ENCODE results near the gene BPIFB2. TPM values are rescaled to one million over a fixed set of nuclear protein-coding genes. Genes with fewer than 3 reads are reported as not detected.
A peak's percentile ranks its signal among the peaks of the same experiment; 100 is the strongest.

Gene BPIFB2
- polyA plus RNA-seq, 1 donor: not detected

DNA sequence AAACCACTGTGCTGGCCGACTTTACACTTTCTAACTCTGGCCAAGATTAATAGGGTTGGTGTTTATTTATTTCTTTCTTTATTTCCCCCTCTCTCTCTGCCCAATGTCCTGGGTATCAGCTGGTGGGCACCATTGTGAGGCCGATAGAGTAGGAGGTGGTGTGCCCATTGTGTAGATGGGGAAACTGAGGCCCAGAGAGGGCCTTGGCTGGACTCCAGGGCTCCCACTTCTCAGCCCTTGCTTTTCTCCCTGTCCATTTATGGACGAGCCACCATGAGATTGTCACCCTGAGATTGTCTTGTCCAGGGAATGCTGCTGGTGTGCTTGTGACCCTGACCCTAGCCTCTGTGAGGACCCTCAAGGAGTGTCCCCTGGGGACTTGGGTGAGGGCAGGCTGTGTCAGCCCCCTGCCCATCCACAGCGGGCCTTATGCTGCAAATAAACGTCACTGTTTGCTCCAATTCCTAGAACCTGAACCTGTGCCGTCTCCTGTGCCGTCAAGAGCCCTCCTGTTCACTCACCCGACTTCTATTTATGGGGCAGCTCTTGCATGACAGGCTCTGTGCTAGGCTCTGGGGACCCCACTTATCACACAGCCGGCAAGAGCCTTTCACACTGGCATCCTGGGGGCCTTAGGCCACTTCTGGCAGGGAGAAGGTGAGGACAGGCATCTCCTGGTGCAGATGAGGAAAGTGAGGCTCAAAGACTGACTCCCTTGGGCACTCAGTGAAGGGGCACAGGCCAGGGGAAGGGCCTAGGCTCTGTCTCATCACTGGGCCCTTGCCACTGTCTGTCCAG, 28.1 kb upstream of the BPIFB2 start:
- WGBS (ENCODE audit: insufficient coverage, low lambda C conversion rate): no CpG with 5 or more reads among the region's 9 CpGs
- no peaks in the 10 kb centered on the region for H3K27me3 ChIP-seq (ENCODE audit: control insufficient read depth, insufficient read depth, low read length)
- no peaks in the 10 kb centered on the region for H3K4me1 ChIP-seq (ENCODE audit: control insufficient read depth, insufficient read depth, low read length)
- H3K27ac ChIP-seq (ENCODE audit: low read length): no peak overlapping the region
- H3K4me3 ChIP-seq (ENCODE audit: low read length): no peak overlapping the region
- H3K9me3 ChIP-seq (ENCODE audit: control insufficient read depth, low read depth, low read length): no peaks in the 10 kb centered on the region
- H3K36me3 ChIP-seq (ENCODE audit: control insufficient read depth, insufficient read depth, low read length): no peaks in the 10 kb centered on the region
- no peak for DNase-seq

GRCh38 chr20:32980131-32980941, 27.2 kb upstream of the BPIFB2 start:
- H3K4me3 ChIP-seq (ENCODE audit: low read length): no peak overlapping the region
- WGBS (ENCODE audit: insufficient coverage, low lambda C conversion rate): no CpG with 5 or more reads among the region's 19 CpGs
- H3K27ac ChIP-seq (ENCODE audit: low read length): no peak overlapping the region
- H3K36me3 ChIP-seq (ENCODE audit: control insufficient read depth, insufficient read depth, low read length): no peaks in the 10 kb centered on the region
- H3K9me3 ChIP-seq (ENCODE audit: control insufficient read depth, low read depth, low read length): no peaks in the 10 kb centered on the region
- H3K4me1 ChIP-seq (ENCODE audit: control insufficient read depth, insufficient read depth, low read length): no peaks in the 10 kb centered on the region
- no peaks in the 10 kb centered on the region for H3K27me3 ChIP-seq (ENCODE audit: control insufficient read depth, insufficient read depth, low read length)
- no peak for DNase-seq

- Histone ChIP-seq H3K9me3 (ENCODE audit: control insufficient read depth, low read depth, low read length) (no peaks in the 10 kb centered on the region), H3K4me3 (ENCODE audit: low read length) (no peak overlapping the region), H3K36me3 (ENCODE audit: control insufficient read depth, insufficient read depth, low read length) (no peaks in the 10 kb centered on the region), H3K27me3 (ENCODE audit: control insufficient read depth, insufficient read depth, low read length) (no peaks in the 10 kb centered on the region), H3K27ac (ENCODE audit: low read length) (no peak overlapping the region), H3K4me1 (ENCODE audit: control insufficient read depth, insufficient read depth, low read length) (no peaks in the 10 kb centered on the region)
- WGBS (ENCODE audit: insufficient coverage, low lambda C conversion rate): 86% methylated on average over 2 of the region's 6 CpGs
- no peak for DNase-seq
Measured at GRCh38 chr20:32980990-32981389, 26.5 kb upstream of the BPIFB2 start.

DNA sequence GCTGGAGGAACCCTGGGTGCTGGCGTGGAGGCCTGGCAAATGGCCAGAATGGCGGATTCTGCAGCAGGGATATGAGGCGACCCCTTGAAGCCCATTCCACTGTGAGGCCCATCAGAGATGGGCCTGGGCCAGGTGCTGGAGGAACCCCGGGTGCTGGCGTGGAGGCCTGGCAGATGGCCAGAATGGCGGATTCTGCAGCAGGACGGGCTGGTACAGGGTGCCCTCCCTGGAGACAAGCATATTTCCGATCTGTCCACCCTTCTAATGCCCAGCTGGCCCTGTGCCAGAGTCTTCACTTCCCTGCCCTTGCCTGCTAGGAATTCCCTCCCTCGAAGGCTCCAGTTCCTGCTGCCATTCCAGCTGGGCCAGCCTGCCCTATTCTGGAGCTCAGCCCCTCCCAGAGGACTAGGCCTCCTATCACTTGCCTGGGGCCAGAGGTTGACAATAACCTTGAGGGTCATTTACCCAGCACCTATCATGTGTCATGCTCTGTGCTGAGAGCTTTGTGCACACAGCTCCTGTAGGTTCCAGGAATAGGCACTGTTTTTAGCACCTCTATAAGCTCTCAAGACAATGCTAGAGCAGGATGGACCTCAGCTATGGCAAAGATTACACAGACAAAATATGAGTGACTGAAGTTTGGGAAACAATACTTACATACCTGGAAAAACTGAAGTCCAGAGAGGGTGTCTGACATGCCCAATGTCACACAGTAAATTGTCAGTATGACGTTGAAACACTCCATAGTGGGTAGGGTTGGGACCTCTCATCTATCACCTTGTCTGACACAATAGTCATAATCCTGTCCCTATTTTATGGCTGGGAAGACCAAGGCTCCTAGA, 24.7 kb upstream of the BPIFB2 start:
- no peak overlapping the region for H3K4me3 ChIP-seq (ENCODE audit: low read length)
- DNase-seq: peak in 1 of 2 donors; percentile 37
- H3K9me3 ChIP-seq (ENCODE audit: control insufficient read depth, low read depth, low read length): no peaks in the 10 kb centered on the region
- no CpG with 5 or more reads among the region's 10 CpGs for WGBS (ENCODE audit: insufficient coverage, low lambda C conversion rate)
- no peaks in the 10 kb centered on the region for H3K4me1 ChIP-seq (ENCODE audit: control insufficient read depth, insufficient read depth, low read length)
- H3K36me3 ChIP-seq (ENCODE audit: control insufficient read depth, insufficient read depth, low read length): no peaks in the 10 kb centered on the region
- no peaks in the 10 kb centered on the region for H3K27me3 ChIP-seq (ENCODE audit: control insufficient read depth, insufficient read depth, low read length)
- no peak overlapping the region for H3K27ac ChIP-seq (ENCODE audit: low read length)

GRCh38 chr20:32983459-32984112, 23.9 kb upstream of the BPIFB2 start:
- H3K4me1 ChIP-seq (ENCODE audit: control insufficient read depth, insufficient read depth, low read length): no peaks in the 10 kb centered on the region
- no peak for DNase-seq
- H3K9me3 ChIP-seq (ENCODE audit: control insufficient read depth, low read depth, low read length): no peaks in the 10 kb centered on the region
- H3K27ac ChIP-seq (ENCODE audit: low read length): no peak overlapping the region
- H3K27me3 ChIP-seq (ENCODE audit: control insufficient read depth, insufficient read depth, low read length): no peaks in the 10 kb centered on the region
- no peak overlapping the region for H3K4me3 ChIP-seq (ENCODE audit: low read length)
- no peaks in the 10 kb centered on the region for H3K36me3 ChIP-seq (ENCODE audit: control insufficient read depth, insufficient read depth, low read length)
- no CpG with 5 or more reads among the region's 12 CpGs for WGBS (ENCODE audit: insufficient coverage, low lambda C conversion rate)

DNA sequence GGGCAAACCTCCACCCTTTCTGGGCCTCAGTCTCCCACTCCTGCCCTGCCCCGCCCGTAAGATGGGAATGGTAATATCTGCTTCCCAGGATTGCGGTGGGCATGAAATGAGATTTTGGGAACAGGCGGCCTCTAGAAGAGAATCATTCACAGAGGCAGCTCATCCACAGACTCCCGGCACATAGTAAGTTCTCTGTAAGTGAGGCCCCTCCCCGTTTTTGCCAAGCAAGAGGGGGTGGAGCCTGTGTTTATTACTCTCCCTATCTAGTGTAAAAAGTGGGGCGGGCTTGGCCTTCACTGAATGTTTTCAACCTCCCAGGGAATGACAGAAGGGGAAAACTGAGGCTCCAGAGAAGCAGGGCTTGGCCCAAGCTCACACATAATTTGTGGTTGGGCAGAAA, 23.3 kb upstream of the BPIFB2 start:
- WGBS (ENCODE audit: insufficient coverage, low lambda C conversion rate): no CpG with 5 or more reads among the region's 7 CpGs
- Histone ChIP-seq H3K36me3 (ENCODE audit: control insufficient read depth, insufficient read depth, low read length) (no peaks in the 10 kb centered on the region), H3K9me3 (ENCODE audit: control insufficient read depth, low read depth, low read length) (no peaks in the 10 kb centered on the region), H3K4me1 (ENCODE audit: control insufficient read depth, insufficient read depth, low read length) (no peaks in the 10 kb centered on the region), H3K27me3 (ENCODE audit: control insufficient read depth, insufficient read depth, low read length) (no peaks in the 10 kb centered on the region), H3K27ac (ENCODE audit: low read length) (no peak overlapping the region), H3K4me3 (ENCODE audit: low read length) (no peak overlapping the region)
- peak in 1 of 2 donors; percentile 31 for DNase-seq

DNA sequence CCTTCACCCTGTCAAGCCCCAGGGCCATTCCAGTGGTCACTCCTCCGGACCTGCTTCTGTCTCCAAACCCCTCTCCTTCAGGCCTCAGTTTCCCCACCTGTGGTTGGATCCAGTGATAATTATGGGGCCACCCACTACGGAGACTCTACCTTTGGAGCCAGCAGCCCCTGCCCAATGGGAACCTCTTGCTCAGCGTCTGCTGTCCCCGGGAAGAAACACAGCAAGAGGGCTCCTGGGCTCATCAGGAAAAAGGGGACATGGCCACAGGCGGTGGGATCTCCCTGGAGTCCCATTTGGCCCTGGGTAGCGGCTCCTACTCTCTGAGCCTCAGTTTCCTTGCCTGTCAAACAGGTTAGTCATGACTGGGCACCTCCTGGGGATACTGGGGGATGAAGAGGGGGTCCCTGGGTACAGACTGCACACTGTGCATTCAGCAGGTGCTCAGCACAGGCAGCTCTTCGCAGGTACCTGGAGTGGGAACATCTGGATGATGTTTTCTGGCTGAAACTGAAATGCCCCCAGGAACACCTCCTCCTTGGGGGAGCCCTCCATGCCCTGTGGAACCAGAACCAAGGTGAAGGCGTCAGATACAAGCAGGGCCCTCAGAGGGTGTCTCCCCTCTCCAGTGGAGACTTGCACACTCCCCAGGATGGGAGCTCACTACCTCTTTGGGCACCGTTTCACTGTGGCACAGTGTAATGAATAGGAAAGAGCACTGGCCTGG, 22.7 kb upstream of the BPIFB2 start:
- H3K36me3 ChIP-seq (ENCODE audit: control insufficient read depth, insufficient read depth, low read length): no peaks in the 10 kb centered on the region
- no CpG with 5 or more reads among the region's 9 CpGs for WGBS (ENCODE audit: insufficient coverage, low lambda C conversion rate)
- H3K4me3 ChIP-seq (ENCODE audit: low read length): no peak overlapping the region
- no peaks in the 10 kb centered on the region for H3K9me3 ChIP-seq (ENCODE audit: control insufficient read depth, low read depth, low read length)
- no peaks in the 10 kb centered on the region for H3K27me3 ChIP-seq (ENCODE audit: control insufficient read depth, insufficient read depth, low read length)
- H3K27ac ChIP-seq (ENCODE audit: low read length): no peak overlapping the region
- DNase-seq: no peak
- no peaks in the 10 kb centered on the region for H3K4me1 ChIP-seq (ENCODE audit: control insufficient read depth, insufficient read depth, low read length)

DNA sequence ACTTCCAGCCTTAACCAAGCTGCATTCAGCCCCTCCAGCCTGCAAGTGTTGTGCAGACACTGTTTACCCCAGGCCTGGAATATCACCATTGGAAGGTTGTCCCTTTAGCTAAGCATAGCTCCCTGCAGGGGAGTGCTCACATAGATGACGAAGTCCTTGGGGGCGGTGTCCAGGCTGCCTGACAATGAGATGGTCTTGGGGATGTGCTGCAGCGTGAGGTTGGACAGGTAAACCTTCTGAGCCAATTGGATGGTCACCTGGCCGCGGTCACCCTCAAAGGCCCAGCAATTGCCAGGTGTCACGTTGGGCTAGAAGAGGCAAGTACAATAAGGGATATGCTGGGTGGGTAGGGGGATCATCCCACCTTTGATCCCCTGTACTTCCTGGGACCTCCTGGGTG, 21.9 kb upstream of the BPIFB2 start:
- no peak overlapping the region for H3K27ac ChIP-seq (ENCODE audit: low read length)
- H3K4me1 ChIP-seq (ENCODE audit: control insufficient read depth, insufficient read depth, low read length): no peaks in the 10 kb centered on the region
- no peaks in the 10 kb centered on the region for H3K9me3 ChIP-seq (ENCODE audit: control insufficient read depth, low read depth, low read length)
- WGBS (ENCODE audit: insufficient coverage, low lambda C conversion rate): no CpG with 5 or more reads among the region's 6 CpGs
- H3K4me3 ChIP-seq (ENCODE audit: low read length): no peak overlapping the region
- DNase-seq: no peak
- no peaks in the 10 kb centered on the region for H3K27me3 ChIP-seq (ENCODE audit: control insufficient read depth, insufficient read depth, low read length)
- no peaks in the 10 kb centered on the region for H3K36me3 ChIP-seq (ENCODE audit: control insufficient read depth, insufficient read depth, low read length)

- Histone ChIP-seq H3K4me1 (ENCODE audit: control insufficient read depth, insufficient read depth, low read length) (no peaks in the 10 kb centered on the region), H3K27ac (ENCODE audit: low read length) (no peak overlapping the region), H3K9me3 (ENCODE audit: control insufficient read depth, low read depth, low read length) (no peaks in the 10 kb centered on the region), H3K36me3 (ENCODE audit: control insufficient read depth, insufficient read depth, low read length) (no peaks in the 10 kb centered on the region), H3K4me3 (ENCODE audit: low read length) (no peak overlapping the region), H3K27me3 (ENCODE audit: control insufficient read depth, insufficient read depth, low read length) (no peaks in the 10 kb centered on the region)
- no peak for DNase-seq
- 80% methylated on average over 1 of the region's 18 CpGs for WGBS (ENCODE audit: insufficient coverage, low lambda C conversion rate)
Measured at GRCh38 chr20:32986331-32986966, 21.1 kb upstream of the BPIFB2 start.
